SK-N-SH treated with all-trans-retinoic acid at 6 μM for 48 hours (cell line): ENCODE data around the gene EIF5B.

ENCODE experiments used
- BACH2 ChIP-seq: fragments of 250-450 bp; sonication (Bioruptor Pico); IDR thresholded peaks from 2 replicates; pipeline ENCODE4 v1.9.0; 2021; ENCODE audit warnings: mild to moderate bottlenecking, borderline replicate concordance
- CREB5 ChIP-seq: fragments of 250-450 bp; sonication (Bioruptor Pico); IDR thresholded peaks from 2 replicates; pipeline ENCODE4 v1.5.1; 2020; ENCODE audit warnings: low read depth, mild to moderate bottlenecking, moderate library complexity
- PATZ1 ChIP-seq: fragments of 250-450 bp; sonication (Bioruptor Pico); IDR thresholded peaks from 2 replicates; pipeline ENCODE4 v1.8.0; 2020; ENCODE audit warnings: mild to moderate bottlenecking, moderate library complexity, borderline replicate concordance
- TCF4 ChIP-seq: fragments of 250-450 bp; sonication (Bioruptor Pico); IDR thresholded peaks from 2 replicates; pipeline ENCODE4 v1.8.0; 2021; ENCODE audit warnings: mild to moderate bottlenecking, moderate library complexity, borderline replicate concordance
- ZNF565 ChIP-seq: fragments of 450-650 bp; formaldehyde crosslinking; conservative IDR thresholded peaks from 2 replicates; pipeline ENCODE4 v1.5.0; 2020; ENCODE audit warnings: low read depth, mild to moderate bottlenecking, moderate library complexity

DNA sequence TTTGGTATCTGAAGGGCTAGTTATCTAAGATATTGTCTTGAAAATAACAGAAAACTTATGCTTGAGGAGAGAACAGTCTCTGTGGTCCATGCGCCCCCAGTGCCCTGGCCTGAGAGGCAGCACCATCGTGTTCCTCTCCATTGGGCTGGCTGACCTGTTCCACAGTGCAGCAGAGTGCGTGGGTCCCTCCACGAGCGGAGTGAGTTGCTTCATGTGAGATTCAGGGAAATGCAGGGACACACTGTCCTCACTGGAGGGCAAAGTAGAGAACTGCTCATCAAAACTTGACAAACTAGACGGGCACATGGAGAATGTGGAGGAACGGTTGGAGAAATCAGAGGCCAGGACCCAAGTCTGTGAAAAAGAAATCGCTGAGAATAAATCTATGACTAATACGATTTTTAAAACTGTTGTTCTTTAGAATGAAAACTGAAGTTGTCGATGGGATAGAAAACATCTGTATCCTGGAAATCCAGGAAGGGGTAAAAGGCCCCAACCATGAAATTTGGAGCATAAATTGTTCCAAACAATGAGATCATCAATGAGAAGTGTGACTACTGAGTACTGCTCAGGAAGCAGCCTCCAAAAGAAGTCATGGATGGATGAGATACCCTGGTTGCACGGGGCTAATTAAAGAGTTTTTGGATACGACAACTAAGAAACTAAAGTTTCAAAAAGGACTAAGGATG lies 94.5 kb downstream of the EIF5B start:
- TF ChIP-seq ZNF565 (CRISPR knock-in tag): no peak
- no peak for TF ChIP-seq BACH2
- no peak for TF ChIP-seq TCF4
- no peak for TF ChIP-seq PATZ1 (CRISPR knock-in tag)
- TF ChIP-seq CREB5: no peak
